Measurements from ENCODE around the gene CHPT1.

The CHPT1 gene

DNA sequence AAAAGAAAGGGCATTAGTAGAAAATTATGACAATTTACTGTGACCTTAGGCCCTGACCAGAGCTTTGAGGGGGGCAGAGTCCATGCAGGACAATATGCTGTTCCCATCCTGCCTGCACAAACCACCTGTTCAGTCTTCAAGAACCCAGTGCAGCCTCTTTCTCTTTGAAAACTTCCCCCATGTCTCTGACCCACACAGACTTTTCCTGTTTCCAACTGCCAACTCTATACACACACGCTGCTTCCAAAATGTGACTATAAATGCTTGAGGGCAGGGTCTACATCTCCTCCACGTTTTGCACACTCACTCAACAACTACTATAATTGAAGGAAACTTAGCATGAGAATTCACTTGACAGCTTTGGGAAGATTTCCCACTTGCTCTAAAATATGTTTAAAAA is 78.4 kb downstream of the CHPT1 start:
- DNase-seq (ENCODE audit: low read depth) = no peak
- no peak overlapping the region for H3K4me3 ChIP-seq (ENCODE audit: control insufficient read depth, low read depth, low read length)
- TF ChIP-seq, protein P1, sequence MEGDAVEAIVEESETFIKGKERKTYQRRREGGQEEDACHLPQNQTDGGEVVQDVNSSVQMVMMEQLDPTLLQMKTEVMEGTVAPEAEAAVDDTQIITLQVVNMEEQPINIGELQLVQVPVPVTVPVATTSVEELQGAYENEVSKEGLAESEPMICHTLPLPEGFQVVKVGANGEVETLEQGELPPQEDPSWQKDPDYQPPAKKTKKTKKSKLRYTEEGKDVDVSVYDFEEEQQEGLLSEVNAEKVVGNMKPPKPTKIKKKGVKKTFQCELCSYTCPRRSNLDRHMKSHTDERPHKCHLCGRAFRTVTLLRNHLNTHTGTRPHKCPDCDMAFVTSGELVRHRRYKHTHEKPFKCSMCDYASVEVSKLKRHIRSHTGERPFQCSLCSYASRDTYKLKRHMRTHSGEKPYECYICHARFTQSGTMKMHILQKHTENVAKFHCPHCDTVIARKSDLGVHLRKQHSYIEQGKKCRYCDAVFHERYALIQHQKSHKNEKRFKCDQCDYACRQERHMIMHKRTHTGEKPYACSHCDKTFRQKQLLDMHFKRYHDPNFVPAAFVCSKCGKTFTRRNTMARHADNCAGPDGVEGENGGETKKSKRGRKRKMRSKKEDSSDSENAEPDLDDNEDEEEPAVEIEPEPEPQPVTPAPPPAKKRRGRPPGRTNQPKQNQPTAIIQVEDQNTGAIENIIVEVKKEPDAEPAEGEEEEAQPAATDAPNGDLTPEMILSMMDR (IDR thresholded peaks at IDR 0.05; ENCODE audit: control insufficient read depth, insufficient read depth, low read depth, low read length, missing control alignments) = no peak

DNA sequence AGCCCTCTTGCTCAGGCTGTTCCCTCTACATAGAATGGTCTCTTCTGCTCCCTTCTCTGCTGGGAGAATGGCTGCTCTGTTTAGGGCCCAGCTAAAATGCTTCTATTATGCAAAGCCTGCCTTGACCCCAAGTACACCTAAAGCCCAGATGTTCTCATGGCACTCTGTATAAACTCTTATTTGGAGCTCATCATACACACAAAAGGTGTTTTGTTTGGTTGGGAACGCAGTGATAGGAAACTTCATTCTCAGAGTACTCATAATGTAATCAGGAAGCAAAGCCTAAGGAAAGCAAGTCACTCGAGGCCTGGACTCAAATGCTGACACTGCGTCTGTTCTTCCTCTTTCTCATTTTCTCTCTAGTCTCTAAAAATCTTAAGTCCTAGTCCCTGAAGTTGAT is 80.0 kb downstream of the CHPT1 start:
- DNase-seq (ENCODE audit: low read depth) = no peak
- no peak overlapping the region for H3K4me3 ChIP-seq (ENCODE audit: control insufficient read depth, low read depth, low read length)
- TF ChIP-seq, protein P1 (IDR thresholded peaks at IDR 0.05; ENCODE audit: control insufficient read depth, insufficient read depth, low read depth, low read length, missing control alignments) = no peak

DNA sequence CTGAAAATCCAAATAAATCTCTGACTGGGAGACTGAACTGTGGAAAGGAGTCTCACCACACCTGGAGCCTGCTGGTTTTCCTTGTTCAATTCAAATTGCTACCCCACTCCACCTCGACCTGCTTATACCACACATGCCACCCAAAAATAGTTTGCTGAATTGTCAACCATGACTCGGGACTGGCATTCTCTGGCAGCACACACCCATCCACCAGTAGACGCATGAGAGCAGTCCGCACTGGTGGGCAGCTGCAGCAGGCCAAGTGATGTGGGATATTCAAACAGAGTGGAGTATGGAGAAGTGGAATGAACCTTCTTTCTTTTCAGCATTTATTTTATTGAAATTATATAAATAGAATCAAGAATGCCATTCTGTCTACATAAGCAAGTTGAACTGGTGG is 80.5 kb downstream of the CHPT1 start:
- TF ChIP-seq, protein P1 (IDR thresholded peaks at IDR 0.05; ENCODE audit: control insufficient read depth, insufficient read depth, low read depth, low read length, missing control alignments) = no peak
- DNase-seq (ENCODE audit: low read depth) = no peak
- no peak overlapping the region for H3K4me3 ChIP-seq (ENCODE audit: control insufficient read depth, low read depth, low read length)
